GM21528 (cell line): Measurements from ENCODE around the gene GGCT.
"Not testable (repeated sequence)": the region's sequence is repeated elsewhere in the genome, so short reads cannot be mapped to it uniquely, and the experiment has no call there.

Experiments
- ATAC-seq: cut with Tn5 transposase; IDR thresholded peaks from one replicate; pipeline ENCODE4 v1.9.1; 2021; ENCODE audit warnings: mild to moderate bottlenecking, moderate library complexity; ENCODE audit not compliant: unreplicated experiment, low FRiP score

Gene GGCT

GRCh38 chr7:30504301-30505173, at the start of gene GGCT:
TSS of gene GGCT (minus strand) at chr7:30504829. CDS start at chr7:30504709, 120 bp downstream.
- ATAC-seq = peak; percentile 97

- ATAC-seq = no peak
Measured at GRCh38 chr7:30553546-30553945, 48.9 kb upstream of the GGCT start.

GRCh38 chr7:30553141-30553540, 48.5 kb upstream of the GGCT start:
- no peak for ATAC-seq

GRCh38 chr7:30552330-30552729, 47.7 kb upstream of the GGCT start:
- no peak for ATAC-seq

GRCh38 chr7:30549931-30550493, 45.4 kb upstream of the GGCT start:
- ATAC-seq = no peak

- no peak for ATAC-seq
Measured at GRCh38 chr7:30548845-30549244, 44.2 kb upstream of the GGCT start.

GRCh38 chr7:30546596-30546995, 42.0 kb upstream of the GGCT start:
- no peak for ATAC-seq

- no peak for ATAC-seq
Measured at GRCh38 chr7:30545791-30546555, 41.3 kb upstream of the GGCT start.

GRCh38 chr7:30543813-30544525, 39.3 kb upstream of the GGCT start:
- ATAC-seq = no peak

GRCh38 chr7:30543115-30543514, 38.5 kb upstream of the GGCT start:
- ATAC-seq = not testable (repeated sequence)

GRCh38 chr7:30533886-30534285, 29.3 kb upstream of the GGCT start:
- ATAC-seq = no peak

- no peak for ATAC-seq
Measured at GRCh38 chr7:30531286-30531685, 26.7 kb upstream of the GGCT start.

GRCh38 chr7:30530373-30530772, 25.7 kb upstream of the GGCT start:
- no peak for ATAC-seq

- ATAC-seq = no peak
Measured at GRCh38 chr7:30528779-30529178, 24.1 kb upstream of the GGCT start.

- not testable (repeated sequence) for ATAC-seq
Measured at GRCh38 chr7:30527297-30527696, 22.7 kb upstream of the GGCT start.

GRCh38 chr7:30526163-30526562, 21.5 kb upstream of the GGCT start:
- ATAC-seq = no peak

- no peak for ATAC-seq
Measured at GRCh38 chr7:30525429-30525828, 20.8 kb upstream of the GGCT start.

GRCh38 chr7:30524545-30524944, 19.9 kb upstream of the GGCT start:
- no peak for ATAC-seq

- ATAC-seq = no peak
Measured at GRCh38 chr7:30523466-30523865, 18.8 kb upstream of the GGCT start.

GRCh38 chr7:30522159-30522558, 17.5 kb upstream of the GGCT start:
- ATAC-seq = no peak

GRCh38 chr7:30521532-30521931, 16.9 kb upstream of the GGCT start:
- no peak for ATAC-seq
